DMS 273 treated with DMSO at 0.1 percent for 48 hours (cell line): Measurements from ENCODE around the gene VRTN.
"Not testable (repeated sequence)": the region's sequence is repeated elsewhere in the genome, so short reads cannot be mapped to it uniquely, and the experiment has no call there.

Experiments used
- DNase-seq: peaks from one replicate; lab custom pipeline; 2025; lab: John Stamatoyannopoulos, UW

The VRTN gene

DNA sequence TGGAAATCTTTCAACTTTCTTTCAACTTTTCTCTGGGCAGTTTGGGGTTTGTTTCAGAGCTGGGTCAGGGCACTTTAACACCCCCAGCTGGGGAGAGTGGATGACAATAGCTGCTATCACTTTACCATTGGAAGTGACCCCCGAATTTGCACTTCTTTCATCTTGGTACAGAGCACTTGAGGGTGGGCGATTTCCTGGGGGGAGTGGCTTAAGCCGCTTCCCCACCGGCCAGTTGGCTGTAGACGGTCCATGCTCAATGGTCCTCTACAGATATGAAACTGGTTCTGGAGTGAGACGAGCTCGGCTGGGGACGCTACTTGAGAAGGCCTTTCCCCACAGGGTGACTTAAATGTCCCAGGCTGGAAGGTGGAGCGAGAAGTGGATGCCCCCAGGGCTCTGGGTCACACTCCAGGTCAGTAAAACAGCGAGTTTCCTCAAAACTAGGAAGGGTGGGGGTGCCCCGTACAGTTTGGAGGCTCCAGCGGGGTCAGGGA lies at the start of gene VRTN:
Gene VRTN (plus strand): TSS at position 231 of the 494 bp plus-strand sequence. CDS start 8,313 bp downstream, outside the sequence.
- no peak for DNase-seq

DNA sequence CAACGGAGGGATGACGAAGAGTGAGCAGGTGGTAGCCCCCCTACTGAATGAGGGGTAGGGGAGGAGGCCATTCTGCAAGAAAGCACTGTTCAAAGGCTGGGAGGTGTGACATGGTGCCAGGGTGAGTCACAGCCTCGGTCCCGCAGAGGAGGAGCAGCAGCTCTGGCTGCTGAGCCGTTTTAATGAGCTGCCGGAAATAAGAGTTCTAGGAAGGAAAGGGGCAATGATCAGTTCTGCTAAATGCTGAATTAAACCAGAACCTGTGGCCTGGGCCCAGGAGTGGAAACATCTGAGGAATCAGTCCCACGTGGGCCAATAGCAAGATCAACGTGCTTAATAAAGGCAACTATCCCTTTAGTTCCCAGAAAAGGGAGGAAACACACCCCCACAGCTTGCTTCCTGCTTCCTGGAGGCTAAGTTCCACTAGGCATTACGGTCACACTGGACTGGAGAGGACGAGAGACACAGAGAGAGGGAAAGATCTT lies 49.2 kb upstream of the VRTN start:
- DNase-seq: no peak

DNA sequence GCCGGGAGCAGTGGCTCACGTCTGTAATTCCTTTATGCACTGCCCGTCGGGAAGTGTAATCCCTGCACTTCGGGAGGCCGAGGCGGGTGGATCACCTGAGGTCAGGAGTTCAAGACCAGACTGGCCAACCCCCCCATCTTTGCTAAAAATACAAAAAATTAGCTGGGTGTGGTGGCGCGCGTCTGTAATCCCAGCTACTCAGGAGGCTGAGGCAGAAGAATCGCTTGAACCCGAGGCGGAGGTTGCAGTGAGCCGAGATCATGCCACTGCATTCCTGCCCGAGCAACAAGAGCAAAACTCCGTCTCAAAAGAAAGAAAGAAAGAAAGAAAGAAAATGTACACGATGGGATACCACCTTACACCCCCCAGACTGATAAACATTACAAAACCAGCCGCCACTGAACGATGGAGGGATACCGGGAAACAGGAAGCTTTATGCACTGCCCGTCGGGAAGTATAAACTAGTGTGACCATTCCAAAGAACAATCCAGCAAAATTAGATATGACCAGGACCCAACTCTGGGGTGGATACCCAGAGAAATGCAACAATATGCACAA lies 46.6 kb upstream of the VRTN start:
- no peak for DNase-seq

- DNase-seq: peak; percentile 51
Observed at GRCh38 chr14:74302152-74302628, 46.1 kb upstream of the VRTN start.

DNA sequence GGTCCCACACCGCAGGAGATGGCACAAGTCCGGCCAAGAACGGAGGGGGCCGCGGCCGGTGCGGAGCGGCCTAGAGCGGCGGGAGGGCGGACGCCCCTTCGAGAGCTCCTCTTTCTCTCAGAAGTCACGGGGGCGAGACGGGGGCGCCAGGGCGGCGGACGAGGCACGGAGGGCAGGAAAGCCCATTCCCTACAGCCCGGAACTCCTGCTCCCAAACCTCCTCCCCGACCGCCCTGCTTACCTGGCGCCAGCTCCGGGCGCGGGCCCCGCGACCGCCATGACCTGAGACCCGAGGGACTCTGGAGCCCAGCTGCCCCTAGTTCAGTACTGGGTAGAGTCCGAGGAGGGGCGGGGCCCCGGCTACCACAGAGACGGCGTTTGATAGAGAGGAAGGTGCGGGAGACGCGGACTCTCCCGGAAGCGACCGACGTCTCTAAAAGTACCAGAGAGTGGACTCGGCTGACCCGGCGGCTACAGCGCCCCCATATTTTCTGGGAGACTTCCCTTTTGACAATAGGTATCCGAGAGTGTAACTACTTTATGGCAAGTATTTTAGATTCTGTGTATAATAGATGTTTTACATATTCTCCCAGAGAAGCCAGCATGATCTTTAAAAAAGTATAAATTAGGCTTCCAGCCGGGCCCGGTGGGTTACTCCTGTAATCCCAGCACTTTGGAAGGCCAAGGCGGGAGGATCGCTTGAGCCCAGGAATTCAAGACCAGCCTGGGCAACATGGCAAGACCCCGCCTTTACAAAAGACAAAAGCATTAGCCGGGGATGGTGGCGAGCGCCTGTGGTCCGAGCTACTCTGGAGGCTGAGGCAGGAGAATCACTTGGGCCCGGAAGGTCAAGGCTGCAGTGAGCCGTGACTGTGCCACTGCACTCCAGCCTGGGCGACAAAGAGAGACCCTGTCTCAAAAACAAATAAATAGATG lies 45.4 kb upstream of the VRTN start, which contains the start of gene ABCD4:
Gene ABCD4 (minus strand): TSS at position 301 of the 936 bp plus-strand sequence. CDS start 22 bp downstream, at position 279.
- peak; percentile 94 for DNase-seq

- DNase-seq: no peak
Observed at GRCh38 chr14:74308695-74309094, 39.6 kb upstream of the VRTN start.

DNA sequence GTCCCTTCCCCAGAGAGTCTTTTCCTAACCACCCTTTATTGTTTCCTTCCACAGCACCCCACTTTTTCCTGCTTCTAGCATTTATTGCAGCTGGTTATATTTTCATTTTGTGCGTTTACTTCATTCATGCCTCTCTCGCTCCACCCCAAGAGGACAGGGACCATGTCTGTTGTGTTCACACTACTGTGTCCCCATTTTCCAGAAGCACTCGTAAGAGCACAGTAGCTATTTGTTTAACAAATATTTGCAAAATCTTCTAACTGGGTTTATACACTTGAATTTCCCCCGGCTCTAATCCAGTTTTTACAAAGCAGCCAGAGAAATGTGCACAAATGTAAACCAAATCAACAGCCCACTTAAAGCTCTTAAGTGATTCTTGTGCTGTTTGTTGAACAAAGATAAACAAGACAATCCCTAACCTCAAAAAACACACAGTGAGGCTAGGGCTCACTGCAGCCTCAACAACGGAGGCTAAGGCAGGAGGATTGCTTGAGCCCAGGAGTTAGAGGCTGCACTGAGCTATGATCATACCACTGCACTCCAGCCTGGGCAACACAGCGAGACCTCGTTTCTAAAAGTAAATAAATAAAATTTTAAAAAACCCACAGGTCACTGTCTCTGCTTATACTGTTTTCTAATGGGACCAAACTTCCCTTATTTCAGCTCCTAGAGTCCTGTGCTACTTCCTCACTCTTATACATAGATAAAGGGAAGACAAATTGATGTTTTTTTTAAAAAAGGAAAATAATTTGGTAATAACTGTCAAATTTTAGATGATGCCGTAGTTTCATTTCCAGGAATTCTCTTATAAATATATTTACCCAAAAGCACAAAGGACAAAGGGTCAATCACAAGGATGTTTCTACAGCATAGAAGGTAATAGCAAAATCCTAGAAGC lies 38.9 kb upstream of the VRTN start:
- no peak for DNase-seq

GRCh38 chr14:74312161-74312560 lies 36.1 kb upstream of the VRTN start:
- DNase-seq: no peak

GRCh38 chr14:74313601-74314000 lies 34.7 kb upstream of the VRTN start:
- DNase-seq: no peak

GRCh38 chr14:74314576-74314975 lies 33.7 kb upstream of the VRTN start:
- no peak for DNase-seq

- DNase-seq: peak; percentile 22
Observed at GRCh38 chr14:74324931-74325361, 23.3 kb upstream of the VRTN start.

DNA sequence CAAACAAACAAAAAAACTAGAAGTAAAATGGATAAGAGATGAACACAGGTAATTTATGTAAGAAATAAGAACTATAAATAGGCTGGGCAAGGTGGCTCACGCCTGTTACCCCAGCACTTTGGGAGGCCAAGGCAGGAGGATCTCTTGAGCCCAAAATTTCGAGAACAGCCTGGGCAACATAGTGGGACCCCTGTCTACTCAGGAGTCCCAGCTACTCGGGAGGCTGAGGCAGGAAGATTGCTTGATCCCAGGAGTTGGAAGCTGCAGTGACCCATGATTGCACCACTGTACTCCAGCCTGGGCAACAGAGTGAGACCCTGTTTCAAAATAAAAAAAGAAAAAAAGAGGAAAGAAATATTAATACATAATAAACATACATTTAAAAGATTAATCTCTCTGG lies 22.8 kb upstream of the VRTN start:
- DNase-seq: no peak

DNA sequence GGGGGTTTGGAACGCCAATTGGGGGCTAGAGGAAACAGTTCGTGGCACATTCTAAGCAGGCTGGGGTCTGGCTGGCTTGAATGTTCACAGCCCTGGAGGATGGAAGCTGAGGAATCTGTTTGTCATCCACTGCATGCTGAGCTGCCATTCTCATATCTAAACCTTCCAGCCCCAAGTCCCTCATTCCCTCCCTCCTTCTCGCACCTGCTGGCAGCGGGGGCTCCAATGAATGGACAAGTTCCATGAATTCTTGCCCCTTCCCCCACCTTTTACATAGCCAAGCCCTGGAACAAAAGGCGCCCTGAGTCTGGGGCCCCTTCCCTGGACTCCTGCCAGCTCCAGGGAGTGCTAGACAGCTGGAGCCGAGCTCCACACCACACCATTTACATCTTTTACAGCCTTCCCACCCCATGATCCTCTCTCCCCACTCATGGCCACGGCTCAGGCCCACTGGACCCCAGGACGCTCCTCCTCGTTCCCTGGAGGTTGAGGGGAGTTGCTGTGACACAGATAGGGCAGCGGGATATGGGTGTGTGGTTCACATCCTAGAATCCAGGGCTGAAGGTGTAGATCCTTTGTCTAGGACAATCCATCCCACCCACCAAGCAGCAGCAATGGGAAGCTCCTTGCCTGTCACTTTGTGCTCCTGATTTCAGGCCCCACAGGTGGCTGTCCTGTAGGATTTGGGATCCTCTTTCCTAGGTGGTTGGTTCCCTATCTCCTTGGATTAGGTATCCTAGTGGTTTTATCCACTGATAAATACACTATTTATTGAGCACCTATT lies 21.7 kb upstream of the VRTN start:
- DNase-seq: no peak

GRCh38 chr14:74329950-74330552 lies 18.2 kb upstream of the VRTN start:
- DNase-seq: not testable (repeated sequence)

- no peak for DNase-seq
Observed at GRCh38 chr14:74333909-74334308, 14.4 kb upstream of the VRTN start.

DNA sequence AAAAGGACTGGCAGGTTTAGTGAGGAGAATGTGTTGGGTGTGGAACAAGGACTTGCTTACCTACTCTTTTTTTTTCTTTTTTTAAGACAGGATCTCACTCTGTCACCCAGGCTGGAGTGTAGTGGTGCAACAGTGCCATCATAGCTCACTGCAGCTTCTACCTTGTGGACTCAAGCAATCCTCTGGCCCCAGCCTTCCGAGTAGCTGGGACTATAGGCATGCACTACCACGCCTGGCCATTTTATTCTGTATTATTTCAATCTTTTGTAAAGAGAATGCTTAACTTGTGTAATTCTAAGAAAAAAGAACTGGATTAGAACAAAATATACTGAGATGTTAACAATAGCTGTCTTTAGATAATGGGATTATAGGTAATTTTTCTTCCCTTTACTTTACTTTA lies 1.9 kb upstream of the VRTN start:
- DNase-seq: no peak

- no peak for DNase-seq
Observed at GRCh38 chr14:74347097-74347794, 1.0 kb upstream of the VRTN start.

- no peak for DNase-seq
Observed at GRCh38 chr14:74347795-74348100, 523 bp upstream of the VRTN start.

DNA sequence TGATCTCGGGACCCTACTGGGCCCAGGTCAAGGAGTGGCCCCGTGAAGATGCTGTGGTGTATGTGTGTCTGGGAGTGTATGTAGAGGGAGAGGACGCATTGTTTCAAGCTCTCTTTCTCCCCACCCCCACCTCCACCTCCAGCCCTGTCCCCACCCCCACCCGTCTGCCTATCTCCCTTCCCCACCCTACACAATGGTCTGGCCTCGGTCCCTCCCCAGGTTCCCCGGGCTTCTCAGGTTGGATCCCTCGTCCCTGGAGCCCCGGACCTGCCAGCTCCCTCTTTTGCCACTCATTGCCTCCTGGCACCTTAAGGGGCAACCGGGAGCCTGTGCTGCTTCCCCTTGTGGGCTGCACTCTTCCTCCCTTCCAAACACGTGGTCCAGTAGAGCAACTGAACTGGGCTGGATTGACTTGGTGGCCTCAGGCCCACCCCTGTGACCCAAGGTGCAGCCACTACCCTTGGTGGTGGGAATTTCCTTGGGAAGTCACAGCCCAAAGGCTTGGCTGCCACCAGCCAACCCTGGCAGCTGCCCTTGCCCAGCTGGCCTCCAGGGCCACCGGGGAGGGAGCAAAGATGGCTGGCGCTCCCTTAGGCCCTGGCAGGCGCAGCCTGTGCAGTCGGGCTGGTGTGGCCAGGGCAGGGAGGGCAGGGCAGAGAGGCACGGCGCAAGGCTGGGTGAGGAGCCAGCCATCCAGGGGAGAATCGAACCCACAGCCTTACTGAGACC lies 628 bp downstream of the VRTN start:
- DNase-seq: no peak
